Measurements from ENCODE around the gene NFX1.
"Not testable (repeated sequence)": the region's sequence is repeated elsewhere in the genome, so short reads cannot be mapped to it uniquely, and the experiment has no call there.

NFX1 gene

GRCh38 chr9:33397801-33398200 lies 107.5 kb downstream of the NFX1 start:
- not testable (repeated sequence) for H3K36me3 Mint-ChIP-seq, H3K9me3 Mint-ChIP-seq, H3K4me3 Mint-ChIP-seq, H3K27me3 Mint-ChIP-seq, H3K4me1 Mint-ChIP-seq, H3K27ac Mint-ChIP-seq

GRCh38 chr9:33399047-33399446 lies 108.7 kb downstream of the NFX1 start:
- H3K4me1 Mint-ChIP-seq, H3K9me3 Mint-ChIP-seq, H3K27me3 Mint-ChIP-seq, H3K4me3 Mint-ChIP-seq, H3K36me3 Mint-ChIP-seq, H3K27ac Mint-ChIP-seq: not testable (repeated sequence)

DNA sequence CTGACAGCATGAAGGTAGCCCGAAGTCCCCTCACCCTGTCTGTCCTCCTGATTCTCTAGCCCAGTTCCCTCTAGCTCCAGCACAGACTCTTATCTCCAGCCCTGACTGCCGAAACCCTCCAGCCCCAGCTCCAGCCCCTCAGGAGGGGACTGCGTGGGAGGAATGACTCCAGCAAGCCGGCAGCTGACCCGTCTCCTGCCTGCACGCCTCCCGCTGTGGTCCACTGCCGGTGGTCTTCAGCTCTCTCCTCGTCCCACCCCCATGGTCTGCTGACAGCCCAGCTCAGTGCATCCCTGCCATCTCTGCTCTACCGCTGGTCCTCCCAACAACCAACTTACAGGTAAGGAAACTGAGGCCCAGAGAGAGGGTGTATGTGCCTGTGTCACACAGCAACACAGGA lies 111.5 kb downstream of the NFX1 start:
- not testable (repeated sequence) for H3K27ac Mint-ChIP-seq

GRCh38 chr9:33402371-33402770 lies 112.1 kb downstream of the NFX1 start, which contains the start of gene AQP7:
AQP7 (minus strand) TSS chr9:33402568; CDS start chr9:33401262, 1,306 bp downstream.
- not testable (repeated sequence) for H3K27me3 Mint-ChIP-seq, H3K4me1 Mint-ChIP-seq, H3K9me3 Mint-ChIP-seq, H3K36me3 Mint-ChIP-seq, H3K4me3 Mint-ChIP-seq, H3K27ac Mint-ChIP-seq

More for the DNA sequence above, 111.5 kb downstream of the NFX1 start:
- not testable (repeated sequence) for H3K27me3 Mint-ChIP-seq, H3K4me1 Mint-ChIP-seq, H3K9me3 Mint-ChIP-seq, H3K36me3 Mint-ChIP-seq, H3K4me3 Mint-ChIP-seq

GRCh38 chr9:33403941-33404787 lies 113.8 kb downstream of the NFX1 start:
- Mint-ChIP-seq H3K27ac (peak overlapping the region; percentile 65), H3K27me3 (no peaks in the 10 kb centered on the region), H3K4me1 (peaks cover 9% of the 10 kb centered on the region), H3K4me3 (no peak overlapping the region), H3K36me3 (no peaks in the 10 kb centered on the region), H3K9me3 (no peaks in the 10 kb centered on the region)

DNA sequence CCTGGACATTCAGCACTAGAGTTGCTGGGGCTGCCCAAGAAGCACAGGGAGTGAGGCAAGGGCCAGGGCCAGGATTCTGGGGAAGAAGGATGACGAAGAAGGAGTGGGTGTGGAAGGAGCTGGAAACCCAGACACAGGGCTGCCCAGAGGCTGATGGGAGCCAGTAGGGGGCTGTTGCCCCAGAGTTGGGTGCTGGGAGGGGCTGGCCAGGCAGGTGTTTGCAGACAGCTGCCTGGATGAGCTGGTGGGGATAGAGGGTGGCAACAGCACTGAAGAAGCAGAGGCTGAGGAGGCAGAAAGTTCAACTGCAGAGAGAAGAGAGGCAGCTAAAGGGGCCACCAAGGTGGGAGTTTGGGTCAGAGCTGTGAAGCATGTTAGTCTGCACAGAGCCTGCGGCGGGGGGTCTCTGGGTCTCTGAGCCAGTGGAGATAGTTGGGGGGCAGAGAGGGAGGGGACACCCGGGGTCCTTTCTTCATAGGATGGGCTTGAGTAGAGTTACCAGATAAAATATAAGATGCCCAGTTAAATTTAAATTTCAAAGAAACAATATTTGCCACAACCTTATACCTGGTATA lies 114.6 kb downstream of the NFX1 start:
- no peak overlapping the region for H3K27ac Mint-ChIP-seq
- no peak overlapping the region for H3K4me3 Mint-ChIP-seq
- no peaks in the 10 kb centered on the region for H3K36me3 Mint-ChIP-seq

GRCh38 chr9:33407061-33407460 lies 116.7 kb downstream of the NFX1 start:
- Mint-ChIP-seq H3K4me1 (peaks cover 9% of the 10 kb centered on the region), H3K9me3 (no peaks in the 10 kb centered on the region), H3K36me3 (no peaks in the 10 kb centered on the region), H3K27ac (no peak overlapping the region), H3K4me3 (no peak overlapping the region), H3K27me3 (no peaks in the 10 kb centered on the region)

More for the DNA sequence above, 114.6 kb downstream of the NFX1 start:
- H3K27me3 Mint-ChIP-seq: no peaks in the 10 kb centered on the region
- H3K4me1 Mint-ChIP-seq: peaks cover 9% of the 10 kb centered on the region
- H3K9me3 Mint-ChIP-seq: no peaks in the 10 kb centered on the region

DNA sequence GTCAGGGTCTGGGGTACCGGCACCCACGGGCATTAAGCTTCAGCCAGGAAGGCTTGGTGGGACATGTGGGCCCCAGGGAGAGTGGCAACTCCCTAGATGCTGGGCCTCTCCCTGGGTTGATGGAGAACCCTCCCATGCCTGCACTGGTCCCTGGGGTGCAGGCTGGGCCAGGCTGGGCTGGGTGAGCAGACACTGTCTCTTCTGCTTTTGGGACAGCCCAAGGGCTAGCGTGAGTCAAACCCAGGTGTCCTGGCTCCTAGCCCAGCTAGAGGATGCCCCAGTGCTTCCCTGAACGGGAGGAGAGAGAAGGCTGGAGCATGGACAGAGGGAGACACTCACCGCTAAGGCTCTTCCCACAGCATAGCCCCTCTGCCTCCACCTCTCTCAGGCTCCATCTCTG lies 117.8 kb downstream of the NFX1 start:
- Mint-ChIP-seq H3K27ac (no peak overlapping the region), H3K4me1 (peaks cover 9% of the 10 kb centered on the region), H3K36me3 (no peaks in the 10 kb centered on the region), H3K9me3 (no peaks in the 10 kb centered on the region), H3K27me3 (no peaks in the 10 kb centered on the region), H3K4me3 (no peak overlapping the region)

DNA sequence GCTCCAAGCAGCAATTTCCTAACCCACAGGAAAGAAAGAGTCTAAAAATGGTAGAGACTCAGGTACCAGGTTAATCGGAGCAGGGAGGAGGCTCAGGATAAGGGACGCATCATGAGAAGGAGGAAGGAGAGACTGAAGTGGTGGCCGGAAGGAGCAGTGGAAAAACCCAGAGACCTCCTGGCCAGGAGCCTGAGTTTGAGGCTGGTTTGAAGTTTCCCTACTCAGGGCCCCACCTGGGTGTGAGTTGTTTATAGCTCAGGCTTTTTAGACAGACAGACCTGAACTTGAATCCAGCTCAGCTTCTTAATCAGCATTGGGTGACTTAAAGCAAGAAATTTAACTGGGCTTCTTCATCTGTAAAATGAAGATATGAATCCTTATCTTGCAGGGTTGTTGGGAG lies 124.0 kb downstream of the NFX1 start:
- Mint-ChIP-seq H3K27me3 (no peaks in the 10 kb centered on the region), H3K36me3 (no peaks in the 10 kb centered on the region), H3K4me3 (peak overlapping the region; percentile 4), H3K27ac (peak overlapping the region; percentile 62), H3K9me3 (no peaks in the 10 kb centered on the region), H3K4me1 (peaks cover 48% of the 10 kb centered on the region)

DNA sequence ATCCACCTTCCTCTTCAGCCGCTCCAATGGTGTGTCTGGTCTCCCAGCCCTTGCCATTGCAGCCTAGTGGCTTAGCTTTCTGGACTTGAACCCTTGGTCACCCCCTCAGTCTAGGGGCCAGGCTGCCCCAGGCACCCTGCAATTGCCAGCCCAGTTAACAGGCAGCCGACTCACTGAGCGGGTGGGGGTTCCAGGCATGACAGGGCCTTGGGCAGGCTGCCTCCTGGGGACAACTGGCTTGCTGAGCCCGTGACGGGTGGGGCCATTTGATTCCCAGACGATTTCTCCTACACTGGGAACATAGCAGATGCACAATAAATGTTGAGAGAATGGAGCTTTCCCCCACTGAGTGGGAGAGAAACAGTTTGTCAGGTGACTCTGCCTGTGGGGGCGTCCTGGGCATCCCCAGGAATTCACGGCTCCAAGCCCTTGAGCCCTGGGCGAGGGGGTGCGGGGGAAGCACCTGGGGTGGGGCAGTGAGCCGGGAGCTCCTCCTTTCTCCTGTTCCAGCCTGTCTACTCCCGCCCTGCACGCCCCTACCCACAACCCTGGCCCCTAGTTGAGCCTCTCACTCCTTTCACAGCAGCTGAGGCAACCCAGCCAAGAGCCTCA lies 124.7 kb downstream of the NFX1 start:
- no peaks in the 10 kb centered on the region for H3K36me3 Mint-ChIP-seq
- H3K27me3 Mint-ChIP-seq: no peaks in the 10 kb centered on the region
- peaks cover 51% of the 10 kb centered on the region for H3K4me1 Mint-ChIP-seq

GRCh38 chr9:33415501-33416038 lies 125.3 kb downstream of the NFX1 start:
- peak overlapping the region; percentile 86 for H3K27ac Mint-ChIP-seq
- no peaks in the 10 kb centered on the region for H3K27me3 Mint-ChIP-seq
- no peaks in the 10 kb centered on the region for H3K9me3 Mint-ChIP-seq
- H3K4me3 Mint-ChIP-seq: peak overlapping the region; percentile 57
- H3K36me3 Mint-ChIP-seq: no peaks in the 10 kb centered on the region
- peaks cover 57% of the 10 kb centered on the region for H3K4me1 Mint-ChIP-seq

More for the DNA sequence above, 124.7 kb downstream of the NFX1 start:
- peak overlapping the region; percentile 86 for H3K27ac Mint-ChIP-seq
- peak overlapping the region; percentile 57 for H3K4me3 Mint-ChIP-seq
- no peaks in the 10 kb centered on the region for H3K9me3 Mint-ChIP-seq

DNA sequence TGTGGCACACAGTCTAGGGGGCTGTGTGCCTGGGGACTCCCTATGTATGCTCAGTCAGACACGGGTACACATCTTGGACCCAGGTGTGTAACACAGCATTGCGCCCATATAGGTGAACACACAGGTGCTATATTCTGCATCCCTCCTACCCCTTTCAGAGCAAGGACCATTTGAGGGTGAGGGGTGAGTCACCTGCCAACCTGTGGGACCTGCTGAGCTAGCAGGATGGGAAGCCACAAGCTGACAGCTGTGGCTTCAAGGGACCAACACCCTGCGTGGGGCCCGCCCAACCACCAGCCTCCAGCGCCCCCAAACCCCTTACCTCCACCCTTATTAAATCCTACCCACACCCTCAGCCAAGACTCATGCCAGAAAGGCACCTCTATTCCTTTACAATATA lies 126.7 kb downstream of the NFX1 start:
- Mint-ChIP-seq H3K27ac (peak overlapping the region; percentile 4), H3K36me3 (no peaks in the 10 kb centered on the region), H3K9me3 (no peaks in the 10 kb centered on the region), H3K4me3 (peak overlapping the region; percentile 15), H3K27me3 (no peaks in the 10 kb centered on the region), H3K4me1 (peaks cover 57% of the 10 kb centered on the region)

DNA sequence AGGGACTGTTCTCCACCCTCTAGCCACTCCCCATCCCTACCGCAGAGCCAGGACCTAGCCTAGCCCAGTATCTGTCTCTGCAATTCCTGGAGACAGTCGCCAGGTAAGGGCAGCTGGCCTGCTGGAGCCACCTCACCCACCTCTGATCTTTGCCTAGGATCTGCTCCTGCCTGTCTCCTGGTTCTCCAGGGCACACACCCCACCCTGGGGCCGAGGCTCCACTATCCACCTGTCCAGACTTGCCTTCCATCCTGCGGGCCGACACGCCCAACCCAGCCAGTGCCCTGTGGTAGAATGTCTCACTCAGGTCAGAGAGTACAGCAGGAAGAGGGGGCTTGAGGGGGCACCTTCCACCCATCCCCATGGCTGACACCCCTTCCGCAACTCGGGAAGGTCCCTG lies 127.8 kb downstream of the NFX1 start:
- Mint-ChIP-seq H3K9me3 (no peaks in the 10 kb centered on the region), H3K4me1 (peaks cover 57% of the 10 kb centered on the region), H3K36me3 (no peaks in the 10 kb centered on the region), H3K27me3 (no peaks in the 10 kb centered on the region), H3K4me3 (no peak overlapping the region), H3K27ac (peak overlapping the region; percentile 62)

GRCh38 chr9:33419708-33420303 lies 129.5 kb downstream of the NFX1 start:
- H3K27me3 Mint-ChIP-seq: no peaks in the 10 kb centered on the region
- H3K9me3 Mint-ChIP-seq: no peaks in the 10 kb centered on the region
- H3K36me3 Mint-ChIP-seq: no peaks in the 10 kb centered on the region
- H3K4me3 Mint-ChIP-seq: no peak overlapping the region
- peaks cover 44% of the 10 kb centered on the region for H3K4me1 Mint-ChIP-seq
- H3K27ac Mint-ChIP-seq: no peak overlapping the region
